Stimulated activated CD8-positive, alpha-beta memory T cell treated with anti-CD3 and anti-CD28 coated beads, Interleukin-2, amount 100 ng/mL, for 48 hours (primary cell): ENCODE measurements around the gene PCDHGB2.
"Not testable (repeated sequence)": the region's sequence is repeated elsewhere in the genome, so short reads cannot be mapped to it uniquely, and the experiment has no call there.

Experiments
- DNase-seq, 2 donors: peaks; one replicate each; pipeline ENCODE4 v3.0.0-alpha.2; 2020; ENCODE audit warnings: low read depth in 2 of 2

The PCDHGB2 gene

GRCh38 chr5:141349917-141350619, 9.7 kb upstream of the PCDHGB2 start, which contains the start of gene PCDHGB1:
Gene PCDHGB1 (plus strand): TSS chr5:141350099. CDS start chr5:141350261, 162 bp downstream.
- no peak for DNase-seq

GRCh38 chr5:141351591-141351990, 8.2 kb upstream of the PCDHGB2 start:
- no peak for DNase-seq

DNA sequence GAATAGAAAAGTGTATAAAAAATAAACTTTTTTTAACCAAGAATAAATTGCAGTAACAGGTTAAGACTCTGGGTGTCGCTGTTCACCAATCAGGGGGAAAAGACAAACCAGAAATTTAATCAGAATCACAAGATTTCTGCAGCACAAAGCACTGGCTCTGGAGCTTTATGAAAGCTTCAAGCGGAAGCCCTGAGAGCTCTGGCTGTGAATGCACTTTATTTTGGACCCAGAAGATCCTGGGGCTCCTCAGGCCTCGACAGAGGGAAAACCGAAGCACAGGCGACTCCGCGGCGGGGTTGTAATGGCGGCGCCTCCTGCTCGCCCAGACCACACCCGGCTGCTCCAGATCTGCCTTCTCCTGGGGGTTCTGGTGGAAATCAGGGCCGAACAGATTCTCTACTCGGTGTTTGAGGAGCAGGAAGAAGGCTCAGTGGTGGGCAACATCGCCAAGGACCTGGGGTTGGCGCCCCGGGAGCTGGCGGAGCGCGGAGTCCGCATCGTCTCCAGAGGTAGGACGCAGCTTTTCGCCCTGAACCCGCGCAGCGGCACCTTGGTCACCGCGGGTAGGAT, 4.8 kb upstream of the PCDHGB2 start, which contains the start of gene PCDHGA4:
PCDHGA4 (plus strand) TSS at position 122 of the 570 bp plus-strand sequence; CDS start at position 209, 87 bp downstream.
- DNase-seq: no peak

DNA sequence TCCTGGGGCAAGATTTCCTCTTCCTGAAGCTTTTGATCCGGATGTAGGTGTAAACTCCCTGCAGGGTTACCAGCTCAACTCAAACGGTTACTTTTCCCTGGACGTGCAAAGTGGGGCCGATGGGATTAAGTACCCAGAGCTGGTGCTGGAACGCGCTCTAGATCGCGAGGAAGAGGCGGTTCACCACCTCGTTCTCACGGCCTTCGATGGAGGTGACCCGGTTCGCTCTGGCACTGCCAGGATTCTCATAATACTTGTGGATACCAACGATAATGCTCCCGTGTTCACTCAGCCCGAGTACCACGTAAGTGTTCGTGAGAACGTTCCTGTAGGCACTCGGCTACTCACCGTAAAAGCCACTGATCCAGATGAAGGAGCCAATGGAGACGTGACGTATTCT, 4.2 kb upstream of the PCDHGB2 start:
- no peak for DNase-seq

- no peak for DNase-seq
Observed at GRCh38 chr5:141356133-141356532, 3.7 kb upstream of the PCDHGB2 start.

GRCh38 chr5:141356950-141357349, 2.8 kb upstream of the PCDHGB2 start:
- no peak for DNase-seq

DNA sequence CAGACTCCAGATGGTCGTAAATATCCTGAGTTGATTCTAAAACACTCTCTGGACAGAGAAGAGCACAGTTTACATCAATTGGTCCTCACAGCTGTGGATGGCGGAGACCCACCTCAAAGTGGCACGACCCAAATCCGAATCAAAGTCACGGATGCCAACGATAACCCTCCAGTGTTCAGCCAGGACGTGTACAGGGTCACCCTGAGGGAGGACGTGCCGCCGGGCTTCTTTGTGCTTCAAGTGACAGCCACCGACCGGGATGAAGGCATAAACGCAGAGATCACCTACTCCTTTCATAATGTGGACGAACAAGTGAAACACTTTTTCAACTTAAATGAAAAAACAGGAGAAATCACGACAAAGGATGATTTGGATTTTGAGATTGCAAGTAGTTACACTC, 891 bp downstream of the PCDHGB2 start:
- DNase-seq: no peak

DNA sequence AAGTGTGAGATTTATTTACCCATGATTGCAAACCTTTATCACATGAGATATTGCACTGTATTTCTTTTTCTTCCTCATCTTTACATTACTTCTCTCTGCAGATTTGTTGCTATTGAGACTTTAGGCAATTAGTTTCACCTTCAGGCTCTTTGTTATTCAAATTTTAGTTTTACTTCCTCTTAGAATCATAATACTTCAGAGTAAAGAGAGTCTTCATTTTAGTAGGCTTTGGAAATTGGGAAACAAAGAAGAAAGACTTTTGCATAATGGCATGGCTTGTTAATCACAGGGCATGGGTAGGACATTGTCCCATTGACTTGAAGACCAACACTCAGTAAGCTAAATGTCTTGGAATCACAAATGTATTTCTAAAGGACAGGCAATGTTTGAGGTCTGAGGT, 2.9 kb downstream of the PCDHGB2 start:
- DNase-seq: no peak

- DNase-seq: no peak
Observed at GRCh38 chr5:141363952-141364660, 4.3 kb downstream of the PCDHGB2 start, which contains the start of gene PCDHGA5. Gene PCDHGA5 (plus strand): TSS chr5:141364162. CDS start chr5:141364331, 169 bp downstream.

- DNase-seq: no peak
Observed at GRCh38 chr5:141366016-141366896, 6.5 kb downstream of the PCDHGB2 start.

GRCh38 chr5:141369994-141370848, 10.4 kb downstream of the PCDHGB2 start, which contains the start of gene PCDHGB3:
Gene PCDHGB3 (plus strand): TSS chr5:141370242. CDS start chr5:141370395, 153 bp downstream.
- no peak for DNase-seq

DNA sequence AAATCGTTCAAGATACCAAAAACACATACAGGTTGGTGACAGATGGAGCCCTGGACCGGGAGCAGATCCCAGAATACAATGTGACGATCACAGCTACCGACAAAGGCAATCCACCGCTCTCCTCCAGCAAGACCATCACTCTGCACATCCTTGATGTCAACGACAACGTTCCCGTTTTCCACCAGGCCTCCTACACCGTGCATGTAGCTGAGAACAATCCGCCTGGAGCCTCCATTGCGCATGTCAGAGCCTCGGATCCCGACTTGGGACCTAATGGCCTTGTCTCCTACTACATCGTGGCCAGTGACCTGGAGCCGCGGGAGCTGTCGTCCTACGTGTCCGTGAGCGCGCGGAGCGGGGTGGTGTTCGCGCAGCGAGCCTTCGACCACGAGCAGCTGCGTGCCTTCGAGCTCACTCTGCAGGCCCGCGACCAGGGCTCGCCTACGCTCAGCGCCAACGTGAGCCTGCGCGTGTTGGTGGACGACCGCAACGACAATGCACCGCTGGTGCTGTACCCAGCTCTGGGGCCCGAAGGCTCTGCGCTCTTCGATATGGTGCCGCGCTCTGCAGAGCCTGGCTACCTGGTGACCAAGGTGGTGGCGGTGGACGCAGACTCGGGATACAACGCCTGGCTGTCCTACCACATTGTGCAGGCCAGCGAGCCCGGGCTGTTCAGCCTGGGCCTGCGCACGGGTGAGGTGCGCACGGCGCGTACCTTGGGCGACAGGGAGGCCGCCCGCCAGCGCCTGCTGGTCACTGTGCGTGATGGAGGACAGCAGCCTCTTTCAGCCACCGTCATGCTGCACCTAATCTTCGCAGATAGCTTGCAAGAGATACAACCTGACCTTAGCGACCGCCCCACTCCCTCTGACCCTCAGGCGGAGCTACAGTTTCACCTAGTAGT, 12.0 kb downstream of the PCDHGB2 start:
- no peak for DNase-seq

GRCh38 chr5:141373673-141374317, 14.0 kb downstream of the PCDHGB2 start, which contains the start of gene PCDHGA6:
Gene PCDHGA6 (plus strand): TSS chr5:141373891. CDS start chr5:141374084, 193 bp downstream.
- no peak for DNase-seq

- no peak for DNase-seq
Observed at GRCh38 chr5:141374627-141375026, 14.8 kb downstream of the PCDHGB2 start.

DNA sequence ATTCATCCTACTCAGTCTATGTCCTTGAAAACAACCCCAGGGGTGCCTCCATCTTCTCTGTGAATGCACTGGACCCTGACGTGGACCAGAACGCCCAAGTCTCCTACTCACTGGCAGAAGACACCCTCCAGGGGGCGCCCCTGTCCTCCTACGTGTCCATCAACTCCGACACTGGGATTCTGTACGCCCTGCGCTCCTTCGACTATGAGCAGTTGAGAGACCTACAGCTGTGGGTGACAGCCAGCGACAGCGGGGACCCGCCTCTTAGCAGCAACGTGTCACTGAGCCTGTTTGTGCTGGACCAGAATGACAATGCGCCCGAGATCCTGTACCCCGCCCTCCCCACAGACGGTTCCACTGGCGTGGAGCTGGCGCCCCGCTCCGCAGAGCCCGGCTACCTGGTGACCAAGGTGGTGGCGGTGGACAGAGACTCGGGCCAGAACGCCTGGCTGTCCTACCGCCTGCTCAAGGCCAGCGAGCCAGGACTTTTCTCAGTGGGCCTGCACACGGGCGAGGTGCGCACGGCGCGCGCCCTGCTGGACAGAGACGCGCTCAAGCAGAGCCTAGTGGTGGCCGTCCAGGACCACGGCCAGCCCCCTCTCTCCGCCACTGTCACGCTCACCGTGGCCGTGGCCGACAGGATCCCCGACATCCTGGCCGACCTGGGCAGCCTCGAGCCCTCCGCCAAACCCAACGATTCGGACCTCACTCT, 15.8 kb downstream of the PCDHGB2 start:
- not testable (repeated sequence) for DNase-seq

- no peak for DNase-seq
Observed at GRCh38 chr5:141382469-141383294, 22.9 kb downstream of the PCDHGB2 start, which contains the start of gene PCDHGA7. Gene PCDHGA7 (plus strand): TSS chr5:141382742. CDS start chr5:141382900, 158 bp downstream.

- no peak for DNase-seq
Observed at GRCh38 chr5:141383345-141383744, 23.6 kb downstream of the PCDHGB2 start.
